HFFc6 (cell line): Measurements from ENCODE around the gene CASK. TPM values are rescaled to one million over a fixed set of nuclear protein-coding genes. Genes with fewer than 3 reads are reported as not detected.

Experiments used
- DNase-seq: peaks from one replicate; pipeline ENCODE4 v3.0.0-alpha.2; 2018
- H3K27ac Mint-ChIP-seq: 2 replicates; pipeline ENCODE4 v1.8.0; 2020; ENCODE audit warnings: mild to moderate bottlenecking, mixed read lengths
- H3K27me3 Mint-ChIP-seq: 2 replicates; pipeline ENCODE4 v1.8.0; 2021; ENCODE audit warnings: mild to moderate bottlenecking, moderate library complexity, mixed read lengths; ENCODE audit not compliant: insufficient read depth
- H3K36me3 Mint-ChIP-seq: 2 replicates; pipeline ENCODE4 v1.8.0; 2021; ENCODE audit warnings: low read depth, mixed read lengths
- H3K4me1 Mint-ChIP-seq: 2 replicates; pipeline ENCODE4 v1.8.0; 2020; ENCODE audit warnings: low read depth, mixed read lengths
- H3K4me3 Mint-ChIP-seq: 2 replicates; pipeline ENCODE4 v1.8.0; 2020; ENCODE audit warnings: mild to moderate bottlenecking, moderate library complexity, mixed read lengths
- H3K9me3 Mint-ChIP-seq: 2 replicates; pipeline ENCODE4 v1.8.0; 2020; ENCODE audit warnings: mild to moderate bottlenecking, mixed read lengths
- CTCF ChIP-seq: fragments of 200-600 bp; sonication (generic); IDR thresholded peaks from 2 replicates; pipeline ENCODE4 v1.5.0; 2021; ENCODE audit warnings: antibody characterized with exemption, mild to moderate bottlenecking
- total RNA-seq, 6 experiments: library from RNA; stranded (reverse); fragmentation: NEBNext Ultra II Directional; extraction: Animal tissue kit (Norgen Biotek cat#: 25700); gene quantifications; 2 replicates in 1 of 6; 3 replicates in 5 of 6; pipeline ENCODE4 v1.2.3, GENCODE V29; 2021

Gene CASK
- total RNA-seq, 6 experiments from 2014 or later: 34.7 to 37.1 (median 35.4) TPM

GRCh38 chrX:41475191-41475590, 448.2 kb downstream of the CASK start:
- Mint-ChIP-seq H3K27me3 (peaks cover 1% of the 10 kb centered on the region; the same call in 1 of the 2 replicates), H3K4me3 (no peak overlapping the region), H3K36me3 (no peaks in the 10 kb centered on the region), H3K9me3 (no peaks in the 10 kb centered on the region), H3K4me1 (no peaks in the 10 kb centered on the region), H3K27ac (no peak overlapping the region)
- DNase-seq: no peak
- TF ChIP-seq CTCF: no peak

DNA sequence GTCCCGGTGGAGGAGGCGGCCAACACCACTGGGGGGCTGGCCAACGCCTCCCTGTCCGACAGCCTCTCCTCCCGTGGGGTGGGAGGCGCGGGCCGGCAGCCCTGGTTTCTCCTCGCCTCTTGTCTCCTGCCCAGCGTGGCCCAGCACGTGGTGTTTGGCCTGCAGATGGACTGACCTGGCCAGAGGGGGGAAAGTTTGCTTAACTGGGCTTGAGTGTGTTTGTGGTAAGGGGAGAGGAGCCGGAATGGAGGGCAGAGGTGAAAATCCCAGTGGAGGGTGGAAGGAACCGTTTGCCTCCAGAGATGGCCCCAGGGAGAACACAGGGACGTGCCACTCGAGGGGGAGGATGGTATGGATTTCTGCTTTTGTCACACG, 448.6 kb downstream of the CASK start:
- Mint-ChIP-seq H3K4me1 (no peaks in the 10 kb centered on the region), H3K4me3 (no peak overlapping the region), H3K27me3 (peaks cover 1% of the 10 kb centered on the region; the same call in 1 of the 2 replicates), H3K9me3 (no peaks in the 10 kb centered on the region), H3K27ac (no peak overlapping the region), H3K36me3 (no peaks in the 10 kb centered on the region)
- TF ChIP-seq CTCF: no peak
- no peak for DNase-seq

- H3K27me3 Mint-ChIP-seq: peaks cover 1% of the 10 kb centered on the region; the same call in 1 of the 2 replicates
- H3K4me3 Mint-ChIP-seq: no peak overlapping the region
- no peaks in the 10 kb centered on the region for H3K9me3 Mint-ChIP-seq
- no peak for TF ChIP-seq CTCF
- no peaks in the 10 kb centered on the region; the same call in 1 of the 2 replicates for H3K4me1 Mint-ChIP-seq
- H3K27ac Mint-ChIP-seq: no peak overlapping the region
- H3K36me3 Mint-ChIP-seq: no peaks in the 10 kb centered on the region
- DNase-seq: no peak
These were observed 449.2 kb downstream of the CASK start for GRCh38 chrX:41473936-41474725.

GRCh38 chrX:41472231-41472815, 451.0 kb downstream of the CASK start:
- no peak for TF ChIP-seq CTCF
- no peak overlapping the region for H3K4me3 Mint-ChIP-seq
- DNase-seq: no peak
- no peaks in the 10 kb centered on the region for H3K36me3 Mint-ChIP-seq
- peaks cover 8% of the 10 kb centered on the region for H3K4me1 Mint-ChIP-seq
- no peaks in the 10 kb centered on the region for H3K9me3 Mint-ChIP-seq
- no peak overlapping the region for H3K27ac Mint-ChIP-seq
- peaks cover 1% of the 10 kb centered on the region; the same call in 1 of the 2 replicates for H3K27me3 Mint-ChIP-seq

- Mint-ChIP-seq H3K27me3 (peaks cover 1% of the 10 kb centered on the region; the same call in 1 of the 2 replicates), H3K4me1 (peaks cover 8% of the 10 kb centered on the region), H3K27ac (no peak overlapping the region), H3K36me3 (no peaks in the 10 kb centered on the region), H3K9me3 (no peaks in the 10 kb centered on the region), H3K4me3 (no peak overlapping the region)
- TF ChIP-seq CTCF: no peak
- DNase-seq: no peak
These were observed 451.6 kb downstream of the CASK start for GRCh38 chrX:41471786-41472185.
